HepG2 (cell line): ENCODE measurements around the gene ADCY9. TPM values are rescaled to one million over a fixed set of nuclear protein-coding genes. Genes with fewer than 3 reads are reported as not detected.

Source experiments
- ATAC-seq: fragments of 200-7000 bp; cut with Tn5 transposase; 3 replicates; pipeline ENCODE4 v1.9.1; 2020; ENCODE audit warnings: mild to moderate bottlenecking, moderate library complexity
- BruUV-seq: library from RNA; stranded (reverse); fragments of 400-500 nt; replicated peaks from 2 replicates; lab custom pipeline; 2021; lab: Mats Ljungman, UMichigan
- CTCF ChIA-PET: fragments of 300-600 bp; formaldehyde crosslinking; extraction: SDS; loops from one replicate; lab custom pipeline; 2021; ENCODE audit warnings: low total read pairs, inconsistent platforms, low intra/inter-chr PET ratio; lab: Yijun Ruan, JAX
- POLR2A ChIA-PET: fragments of 350-600 bp; sonication (Branson Sonifier 250); formaldehyde crosslinking; loops from one replicate; lab custom pipeline; 2020; ENCODE audit warnings: antibody characterized with exemption, inconsistent platforms; lab: Yijun Ruan, JAX
- DNase-seq: peaks from one replicate; pipeline ENCODE4 v3.0.0-alpha.2; 2015; ENCODE audit warnings: low spot score
- FAIRE-seq: peaks from 3 replicates; lab custom pipeline; 2011; peaks lifted over from hg19 to GRCh38; lab: Jason Lieb, UNC
- H2AFZ ChIP-seq: one replicate; pipeline ENCODE4 v1.6.1; 2011; ENCODE audit warnings: low read length, inconsistent platforms
- H3K27ac ChIP-seq: fragments of 300-600 bp; 3 replicates; pipeline ENCODE4 v1.8.0; 2011; ENCODE audit warnings: mixed run types, mild to moderate bottlenecking, mixed read lengths, low read length, inconsistent platforms; ENCODE audit not compliant: insufficient read depth; ENCODE audit errors: extremely low read length
- H3K27me3 ChIP-seq, 2 experiments: fragments of 200-600 bp in 1 of 2; 2 replicates in 1 of 2; 3 replicates in 1 of 2; pipeline versions ENCODE4 v1.6.0 to v1.8.0; 2011; ENCODE audit warnings: low read length in 2 of 2, mild to moderate bottlenecking in 2 of 2, moderate library complexity in 2 of 2, inconsistent platforms in 1 of 2; ENCODE audit not compliant: insufficient read depth in 2 of 2, control insufficient read depth in 1 of 2
- H3K36me3 ChIP-seq, 2 experiments: fragments of 200-600 bp in 1 of 2; replicated peaks in 1 of 2; 2 replicates in 1 of 2; 3 replicates in 1 of 2; pipeline versions ENCODE4 v1.5.1 to v1.8.0; 2011; ENCODE audit warnings: low read length in 2 of 2, inconsistent platforms in 1 of 2; ENCODE audit not compliant: insufficient read depth in 2 of 2, control insufficient read depth in 1 of 2
- H3K4me1 ChIP-seq: 2 replicates; pipeline ENCODE4 v1.5.1; 2012; ENCODE audit warnings: low read length, inconsistent platforms; ENCODE audit not compliant: insufficient read depth
- H3K4me2 ChIP-seq: 2 replicates; pipeline ENCODE4 v1.6.0; 2011; ENCODE audit warnings: low read depth, low read length, inconsistent platforms
- H3K4me3 ChIP-seq, 3 experiments: fragments of 200-600 bp in 1 of 3; sonication (generic), shearing (Covaris generic) in 1 of 3; replicated peaks in 1 of 3; 2 replicates each; pipeline ENCODE4 v1.5.1; 2011 to 2016; ENCODE audit warnings: low read length in 3 of 3, inconsistent platforms in 2 of 3, low read depth in 2 of 3, mild to moderate bottlenecking in 2 of 3, control low read depth in 1 of 3, mixed read lengths in 1 of 3; ENCODE audit not compliant: insufficient read depth in 1 of 3
- H3K79me2 ChIP-seq: one replicate; pipeline ENCODE4 v1.6.1; 2011; ENCODE audit warnings: low read length, inconsistent platforms; ENCODE audit not compliant: insufficient read depth
- H3K9ac ChIP-seq: 2 replicates; pipeline ENCODE4 v1.6.0; 2011; ENCODE audit warnings: mild to moderate bottlenecking, low read depth, low read length, inconsistent platforms; ENCODE audit not compliant: insufficient read depth
- H3K9me3 ChIP-seq: 2 replicates; pipeline ENCODE4 v1.5.1; 2012; ENCODE audit warnings: mild to moderate bottlenecking, low read length
- H4K20me1 ChIP-seq: 2 replicates; pipeline ENCODE4 v1.6.0; 2011; ENCODE audit warnings: inconsistent platforms, mild to moderate bottlenecking, low read length, moderate library complexity; ENCODE audit not compliant: insufficient read depth
- EEA1 ChIP-seq: sonication (generic); formaldehyde crosslinking; IDR thresholded peaks from 2 replicates; pipeline ENCODE4 v1.5.1; 2020; ENCODE audit warnings: mild to moderate bottlenecking, missing genetic modification reagents, borderline replicate concordance
- EED ChIP-seq: sonication (generic); formaldehyde crosslinking; IDR thresholded peaks from 2 replicates; pipeline ENCODE4 v1.5.0; 2020; ENCODE audit warnings: mild to moderate bottlenecking, missing genetic modification reagents
- FOXA1 ChIP-seq, 2 experiments: fragments of 450-650 bp in 1 of 2; sonication (generic) in 1 of 2; formaldehyde crosslinking in 1 of 2; IDR thresholded peaks; 2 replicates each; pipeline versions ENCODE4 v1.4.0 to v1.6.1; 2016 to 2020; ENCODE audit warnings: missing genetic modification reagents in 1 of 2
- IRF2 ChIP-seq: IDR thresholded peaks from 2 replicates; pipeline ENCODE4 v1.6.1; 2018; ENCODE audit warnings: missing genetic modification reagents, missing compliant biosample characterization
- KLF12 ChIP-seq: sonication (generic); formaldehyde crosslinking; IDR thresholded peaks from 2 replicates; pipeline ENCODE4 v1.4.0; 2020; ENCODE audit warnings: missing genetic modification reagents, borderline replicate concordance
- MTA1 ChIP-seq: sonication (generic); formaldehyde crosslinking; IDR thresholded peaks from 2 replicates; pipeline ENCODE4 v1.4.0; 2020; ENCODE audit warnings: missing genetic modification reagents, mild to moderate bottlenecking, borderline replicate concordance
- SP2 ChIP-seq: sonication (generic); formaldehyde crosslinking; IDR thresholded peaks from 2 replicates; pipeline ENCODE4 v1.5.1; 2020; ENCODE audit warnings: mild to moderate bottlenecking, missing genetic modification reagents
- ZNF367 ChIP-seq: sonication (generic); formaldehyde crosslinking; IDR thresholded peaks from 2 replicates; pipeline ENCODE4 v1.4.0; 2020; ENCODE audit warnings: missing genetic modification reagents, borderline replicate concordance
- ZNF598 ChIP-seq: sonication (generic); formaldehyde crosslinking; IDR thresholded peaks from 2 replicates; pipeline ENCODE4 v1.5.1; 2020; ENCODE audit warnings: mild to moderate bottlenecking, missing genetic modification reagents, borderline replicate concordance
- ZNF607 ChIP-seq: sonication (generic); formaldehyde crosslinking; IDR thresholded peaks from 2 replicates; pipeline ENCODE4 v1.5.1; 2020; ENCODE audit warnings: missing genetic modification reagents, mild to moderate bottlenecking, borderline replicate concordance
- ZNF713 ChIP-seq: sonication (generic); formaldehyde crosslinking; IDR thresholded peaks from 2 replicates; pipeline ENCODE4 v1.4.0; 2020; ENCODE audit warnings: mild to moderate bottlenecking, missing genetic modification reagents
- WGBS: methylation state at CpG from one replicate; pipeline ENCODE4 v1.1.6; 2017; ENCODE audit warnings: low lambda C conversion rate; 5-methylcytosine and 5-hydroxymethylcytosine counted together
- in situ Hi-C: cut with HindIII; loops from 2 replicates; pipeline ENCODE4 v1.10.0; 2017; ENCODE audit warnings: low pct_unique_long_range_greater_than_20kb; ENCODE audit not compliant: extremely low pct_ligation_motif_present
- intact Hi-C: fragments of 100-400 bp; cut with micrococcal nuclease; formaldehyde crosslinking; loops from one replicate; pipeline ENCODE4 v1.10.0; 2022; ENCODE audit not compliant: unreplicated experiment
- polyA plus RNA-seq, 8 experiments: library from polyadenylated mRNA; depleted of rRNA in 3 of 8; stranded (reverse) in 7 of 8; unstranded in 1 of 8; fragments of >200 nt; fragmentation: Illumina TruSeq in 4 of 8; extraction: Trizol in 4 of 8; gene quantifications; 2 replicates each; pipeline versions ENCODE4 v1.2.1 to v1.2.3, GENCODE V29; 2011 to 2016; ENCODE audit warnings: low read depth in 4 of 8, missing spikeins in 1 of 8, mixed read lengths in 1 of 8; ENCODE audit not compliant: insufficient read depth in 1 of 8
- total RNA-seq, 5 experiments: library from RNA; depleted of rRNA; stranded (reverse); fragments of >200 nt; fragmentation: Illumina TruSeq; extraction: Trizol; gene quantifications; 2 replicates each; pipeline ENCODE4 v1.2.3, GENCODE V29; 2016; ENCODE audit warnings: low read depth in 1 of 5
- TF ChIP-seq, protein P1 (sequence below): sonication (generic); formaldehyde crosslinking; IDR thresholded peaks from 2 replicates; pipeline ENCODE4 v1.9.0; 2021; ENCODE audit warnings: missing genetic modification reagents, borderline replicate concordance
- TF ChIP-seq, protein P2 (sequence below): sonication (generic); formaldehyde crosslinking; conservative IDR thresholded peaks from 2 replicates; pipeline ENCODE4 v1.5.0; 2020; ENCODE audit warnings: missing genetic modification reagents

ADCY9 gene
- total and polyA plus RNA-seq, 2 of the 13 experiments (the other 11 are each of a cell fraction or from before 2014, with no cell fraction given), result 11.2 to 13.9 TPM

DNA sequence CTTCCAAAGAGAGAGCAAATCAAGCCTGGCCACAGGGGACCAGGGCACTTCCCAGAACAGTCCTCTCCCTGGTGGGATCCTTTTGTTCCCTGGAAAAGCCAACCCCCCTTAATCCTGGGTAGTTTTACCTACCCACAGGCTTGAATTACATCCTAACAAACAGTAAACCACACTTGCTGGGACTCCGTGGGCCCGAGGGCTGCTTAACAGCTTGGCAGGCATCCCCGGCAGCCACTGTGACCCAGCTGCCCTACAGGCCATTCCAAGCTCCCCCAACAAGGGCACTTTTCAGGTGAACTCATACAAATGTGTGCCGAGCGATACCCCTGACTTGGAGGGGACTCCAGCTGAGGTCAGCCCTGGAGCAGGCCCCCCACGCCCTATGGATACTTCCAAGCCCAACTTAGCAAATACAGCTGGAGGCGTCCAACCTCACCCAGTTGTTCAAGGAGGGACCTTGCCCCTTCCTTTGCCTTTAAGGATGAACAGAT lies 26.4 kb downstream of the ADCY9 start:
- H3K36me3 ChIP-seq, result peaks cover 0 to 2% of the 10 kb centered on the region in 2 experiments; a peak in 2 of 5 replicates
- no peak overlapping the region for H2AFZ ChIP-seq
- ChIA-PET POLR2A (no interaction called here), CTCF (no interaction called here)
- intact Hi-C loops, result no loop called here
- no TSS peak for BruUV-seq
- H3K27me3 ChIP-seq, result no peaks in the 10 kb centered on the region
- DNase-seq, result no peak
- TF ChIP-seq ZNF598, result peak; percentile 26; the same call in 1 of the 2 replicates
- TF ChIP-seq MTA1, result no peak
- no peak for TF ChIP-seq EED (CRISPR knock-in tag)
- TF ChIP-seq, all 625 proteins: peak for 1
- Histone ChIP-seq H3K9me3 (no peaks in the 10 kb centered on the region), H4K20me1 (0 out of 2 replicates have a peak, but pooled peaks cover 3% of the 10 kb centered on the region), H3K4me2 (no peak overlapping the region), H3K9ac (no peak overlapping the region), H3K79me2 (peaks cover 44% of the 10 kb centered on the region), H3K27ac (no peak overlapping the region), H3K4me1 (peaks cover 30% of the 10 kb centered on the region), H3K4me3 (no peak overlapping the region)
- no peak for FAIRE-seq
- in situ Hi-C loops, result no loop called here
- ATAC-seq, result no peak
- WGBS, result 94% methylated on average over 5 of the region's 7 CpGs

DNA sequence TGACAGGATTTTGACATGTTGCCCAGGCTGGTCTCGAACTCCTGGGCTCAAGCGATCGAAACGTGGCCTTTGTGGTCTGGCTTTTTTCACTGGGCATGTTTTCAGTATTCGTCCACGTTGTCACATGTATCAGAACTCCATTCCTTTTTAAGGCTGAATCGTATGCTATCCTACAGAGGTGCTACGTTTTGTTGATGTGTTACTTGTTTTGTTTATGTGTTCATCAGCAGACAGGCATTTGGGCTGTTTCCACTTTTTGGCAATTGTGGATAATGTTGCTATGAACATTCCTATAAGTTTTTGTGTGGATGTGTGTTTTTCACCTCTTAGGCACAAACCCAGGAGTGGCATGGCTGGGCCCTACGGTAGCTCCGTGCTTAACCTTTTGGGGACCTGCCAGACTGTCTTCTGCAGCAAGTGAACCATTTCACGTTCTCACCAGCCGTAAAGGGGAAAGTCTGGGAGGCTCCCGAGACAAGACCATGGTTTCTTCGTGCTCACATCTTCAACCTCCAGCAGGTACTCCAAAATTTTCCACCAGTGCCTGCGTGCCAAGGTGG lies 26.9 kb downstream of the ADCY9 start:
- Histone ChIP-seq H3K36me3 (peaks cover 0 to 2% of the 10 kb centered on the region in 2 experiments; a peak in 2 of 5 replicates), H3K79me2 (peaks cover 42% of the 10 kb centered on the region), H4K20me1 (0 out of 2 replicates have a peak, but pooled peaks cover 6% of the 10 kb centered on the region)
- TF ChIP-seq FOXA1 (IDR thresholded peaks at IDR 0.05) (no peak), FOXA1 (CRISPR knock-in tag; IDR thresholded peaks at IDR 0.05) (no peak), ZNF713 (CRISPR knock-in tag) (no peak), ZNF367 (CRISPR knock-in tag) (no peak), KLF12 (no peak), EEA1 (no peak), IRF2 (CRISPR knock-in tag) (no peak), SP2 (CRISPR knock-in tag) (no peak), ZNF607 (CRISPR knock-in tag) (no peak)
- TF ChIP-seq, protein P1, sequence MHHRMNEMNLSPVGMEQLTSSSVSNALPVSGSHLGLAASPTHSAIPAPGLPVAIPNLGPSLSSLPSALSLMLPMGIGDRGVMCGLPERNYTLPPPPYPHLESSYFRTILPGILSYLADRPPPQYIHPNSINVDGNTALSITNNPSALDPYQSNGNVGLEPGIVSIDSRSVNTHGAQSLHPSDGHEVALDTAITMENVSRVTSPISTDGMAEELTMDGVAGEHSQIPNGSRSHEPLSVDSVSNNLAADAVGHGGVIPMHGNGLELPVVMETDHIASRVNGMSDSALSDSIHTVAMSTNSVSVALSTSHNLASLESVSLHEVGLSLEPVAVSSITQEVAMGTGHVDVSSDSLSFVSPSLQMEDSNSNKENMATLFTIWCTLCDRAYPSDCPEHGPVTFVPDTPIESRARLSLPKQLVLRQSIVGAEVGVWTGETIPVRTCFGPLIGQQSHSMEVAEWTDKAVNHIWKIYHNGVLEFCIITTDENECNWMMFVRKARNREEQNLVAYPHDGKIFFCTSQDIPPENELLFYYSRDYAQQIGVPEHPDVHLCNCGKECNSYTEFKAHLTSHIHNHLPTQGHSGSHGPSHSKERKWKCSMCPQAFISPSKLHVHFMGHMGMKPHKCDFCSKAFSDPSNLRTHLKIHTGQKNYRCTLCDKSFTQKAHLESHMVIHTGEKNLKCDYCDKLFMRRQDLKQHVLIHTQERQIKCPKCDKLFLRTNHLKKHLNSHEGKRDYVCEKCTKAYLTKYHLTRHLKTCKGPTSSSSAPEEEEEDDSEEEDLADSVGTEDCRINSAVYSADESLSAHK (CRISPR knock-in tag), result no peak
- TF ChIP-seq, protein P2, sequence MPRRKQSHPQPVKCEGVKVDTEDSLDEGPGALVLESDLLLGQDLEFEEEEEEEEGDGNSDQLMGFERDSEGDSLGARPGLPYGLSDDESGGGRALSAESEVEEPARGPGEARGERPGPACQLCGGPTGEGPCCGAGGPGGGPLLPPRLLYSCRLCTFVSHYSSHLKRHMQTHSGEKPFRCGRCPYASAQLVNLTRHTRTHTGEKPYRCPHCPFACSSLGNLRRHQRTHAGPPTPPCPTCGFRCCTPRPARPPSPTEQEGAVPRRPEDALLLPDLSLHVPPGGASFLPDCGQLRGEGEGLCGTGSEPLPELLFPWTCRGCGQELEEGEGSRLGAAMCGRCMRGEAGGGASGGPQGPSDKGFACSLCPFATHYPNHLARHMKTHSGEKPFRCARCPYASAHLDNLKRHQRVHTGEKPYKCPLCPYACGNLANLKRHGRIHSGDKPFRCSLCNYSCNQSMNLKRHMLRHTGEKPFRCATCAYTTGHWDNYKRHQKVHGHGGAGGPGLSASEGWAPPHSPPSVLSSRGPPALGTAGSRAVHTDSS (CRISPR knock-in tag), result no peak
- TF ChIP-seq, all 625 proteins: peak for 0
- H2AFZ ChIP-seq, result no peak overlapping the region
- H3K4me2 ChIP-seq, result no peak overlapping the region
- DNase-seq (no peak), ATAC-seq (no peak), FAIRE-seq (no peak)
- no peaks in the 10 kb centered on the region for H3K9me3 ChIP-seq
- H3K9ac ChIP-seq, result no peak overlapping the region
- BruUV-seq, result no TSS peak
- H3K4me1 ChIP-seq, result peaks cover 25% of the 10 kb centered on the region
- POLR2A ChIA-PET, result no interaction called here
- H3K4me3 ChIP-seq, result no peak overlapping the region
- intact Hi-C loops (no loop called here), in situ Hi-C loops (no loop called here)
- CTCF ChIA-PET, result no interaction called here
- H3K27me3 ChIP-seq, result no peaks in the 10 kb centered on the region
- H3K27ac ChIP-seq, result no peak overlapping the region
- WGBS, result 98% methylated on average over 14 of the region's 15 CpGs
